H9 (cell line): ENCODE data around the gene RASA2. TPM values are rescaled to one million over a fixed set of nuclear protein-coding genes. Genes with fewer than 3 reads are reported as not detected.

Experiments used
- DNase-seq: peaks from one replicate; pipeline ENCODE4 v3.0.0-alpha.2; 2017
- H2AFZ ChIP-seq: one replicate; pipeline ENCODE4 v1.6.1; 2013; ENCODE audit warnings: mild to moderate bottlenecking, low read length, control low read depth, moderate library complexity
- H2AK5ac ChIP-seq: 2 replicates; pipeline ENCODE4 v1.6.1; 2013; ENCODE audit warnings: low read length, control low read depth, mixed read lengths; ENCODE audit not compliant: insufficient read length
- H2BK120ac ChIP-seq: one replicate; pipeline ENCODE4 v1.6.1; 2013; ENCODE audit warnings: low read depth, mild to moderate bottlenecking, low read length, control low read depth, inconsistent platforms; ENCODE audit not compliant: poor library complexity, severe bottlenecking
- H2BK12ac ChIP-seq: 2 replicates; pipeline ENCODE4 v1.6.1; 2013; ENCODE audit warnings: low read length, control low read depth, mixed read lengths, low read depth; ENCODE audit not compliant: insufficient read length
- H2BK15ac ChIP-seq: 2 replicates; pipeline ENCODE4 v1.6.1; 2013; ENCODE audit warnings: low read depth, low read length, control low read depth
- H2BK20ac ChIP-seq: one replicate; pipeline ENCODE4 v1.6.1; 2013; ENCODE audit warnings: low read depth, mild to moderate bottlenecking, low read length, control low read depth, inconsistent platforms; ENCODE audit not compliant: poor library complexity, severe bottlenecking
- H2BK5ac ChIP-seq: 2 replicates; pipeline ENCODE4 v1.6.1; 2013; ENCODE audit warnings: low read length, control low read depth, mixed read lengths; ENCODE audit not compliant: insufficient read length
- H3K14ac ChIP-seq: 2 replicates; pipeline ENCODE4 v1.6.1; 2013; ENCODE audit warnings: low read length, control low read depth; ENCODE audit not compliant: insufficient read depth
- H3K18ac ChIP-seq: 2 replicates; pipeline ENCODE4 v1.6.1; 2013; ENCODE audit warnings: low read depth, mild to moderate bottlenecking, mixed read lengths, low read length, control low read depth; ENCODE audit not compliant: insufficient read length
- H3K23ac ChIP-seq: 2 replicates; pipeline ENCODE4 v1.6.1; 2013; ENCODE audit warnings: low read length, control low read depth, mixed read lengths, low read depth; ENCODE audit not compliant: insufficient read length
- H3K23me2 ChIP-seq: 2 replicates; pipeline ENCODE4 v1.6.1; 2013; ENCODE audit warnings: low read depth, mild to moderate bottlenecking, mixed read lengths, low read length, control low read depth; ENCODE audit not compliant: insufficient read length, poor library complexity, severe bottlenecking
- H3K27ac ChIP-seq: 2 replicates; pipeline ENCODE4 v1.5.1; 2013; ENCODE audit warnings: low read length, control low read depth, mixed read lengths, low read depth; ENCODE audit not compliant: insufficient read length
- H3K27me3 ChIP-seq: 2 replicates; pipeline ENCODE4 v1.6.1; 2013; ENCODE audit warnings: low read length, control low read depth, inconsistent platforms; ENCODE audit not compliant: insufficient read depth
- H3K4ac ChIP-seq: 2 replicates; pipeline ENCODE4 v1.6.1; 2013; ENCODE audit warnings: low read depth, mild to moderate bottlenecking, control low read depth, inconsistent platforms, low read length, moderate library complexity
- H3K4me1 ChIP-seq: 2 replicates; pipeline ENCODE4 v1.6.1; 2013; ENCODE audit warnings: low read length, control low read depth, inconsistent platforms; ENCODE audit not compliant: insufficient read depth
- H3K4me2 ChIP-seq: 2 replicates; pipeline ENCODE4 v1.6.1; 2013; ENCODE audit warnings: low read length, control low read depth, mixed read lengths; ENCODE audit not compliant: insufficient read length, insufficient read depth
- H3K56ac ChIP-seq: 2 replicates; pipeline ENCODE4 v1.6.1; 2013; ENCODE audit warnings: low read depth, mild to moderate bottlenecking, mixed read lengths, low read length, control low read depth; ENCODE audit not compliant: insufficient read length
- H3K79me1 ChIP-seq: 2 replicates; pipeline ENCODE4 v1.6.1; 2013; ENCODE audit warnings: low read depth, mild to moderate bottlenecking, moderate library complexity, low read length, control low read depth, inconsistent platforms; ENCODE audit not compliant: insufficient read depth, poor library complexity, severe bottlenecking
- H3K79me2 ChIP-seq: 2 replicates; pipeline ENCODE4 v1.6.1; 2013; ENCODE audit warnings: low read length, control low read depth, inconsistent platforms; ENCODE audit not compliant: insufficient read depth
- H3K9ac ChIP-seq: 2 replicates; pipeline ENCODE4 v1.6.1; 2013; ENCODE audit warnings: low read length, control low read depth, mixed read lengths; ENCODE audit not compliant: insufficient read length; ENCODE audit errors: extremely low read depth
- H3K9me3 ChIP-seq: one replicate; pipeline ENCODE4 v1.6.1; 2013; ENCODE audit warnings: low read depth, low read length, inconsistent platforms; ENCODE audit not compliant: control insufficient read depth
- H3T11ph ChIP-seq: one replicate; pipeline ENCODE4 v1.6.1; 2013; ENCODE audit warnings: mild to moderate bottlenecking, low read length, control low read depth, inconsistent platforms
- H4K20me1 ChIP-seq: one replicate; pipeline ENCODE4 v1.6.1; 2013; ENCODE audit not compliant: control insufficient read depth, insufficient read length, insufficient read depth
- H4K5ac ChIP-seq: 2 replicates; pipeline ENCODE4 v1.6.1; 2013; ENCODE audit warnings: low read depth, mild to moderate bottlenecking, mixed read lengths, low read length, control low read depth; ENCODE audit not compliant: insufficient read length
- H4K8ac ChIP-seq: replicated peaks from 2 replicates; pipeline ENCODE4 v1.6.1; 2013; ENCODE audit warnings: low read length, control low read depth, mixed read lengths, low read depth; ENCODE audit not compliant: insufficient read length
- H4K91ac ChIP-seq: 2 replicates; pipeline ENCODE4 v1.6.1; 2013; ENCODE audit warnings: low read depth, mild to moderate bottlenecking, moderate library complexity, mixed read lengths, low read length, control low read depth; ENCODE audit not compliant: insufficient read length
- H3K27ac Mint-ChIP-seq, 3 experiments: 2 replicates in 2 of 3; 3 replicates in 1 of 3; pipeline ENCODE4 v1.8.0; 2020 to 2021; ENCODE audit warnings: mixed read lengths in 3 of 3, mild to moderate bottlenecking in 1 of 3, moderate library complexity in 1 of 3
- H3K27me3 Mint-ChIP-seq: 2 replicates; pipeline ENCODE4 v1.8.0; 2021; ENCODE audit warnings: low read depth, mild to moderate bottlenecking, moderate library complexity, mixed read lengths
- H3K36me3 Mint-ChIP-seq, 3 experiments: 2 replicates in 2 of 3; 3 replicates in 1 of 3; pipeline ENCODE4 v1.8.0; 2020 to 2021; ENCODE audit warnings: low read depth in 3 of 3, mixed read lengths in 3 of 3; ENCODE audit not compliant: insufficient read depth in 1 of 3
- H3K4me1 Mint-ChIP-seq, 2 experiments: 2 replicates each; pipeline ENCODE4 v1.8.0; 2020; ENCODE audit warnings: mixed read lengths in 2 of 2
- H3K4me3 Mint-ChIP-seq, 2 experiments: 2 replicates in 1 of 2; 3 replicates in 1 of 2; pipeline ENCODE4 v1.8.0; 2020 to 2021; ENCODE audit warnings: mild to moderate bottlenecking in 2 of 2, mixed read lengths in 2 of 2, moderate library complexity in 1 of 2
- H3K9me3 Mint-ChIP-seq, 2 experiments: 2 replicates in 1 of 2; 3 replicates in 1 of 2; pipeline ENCODE4 v1.8.0; 2020; ENCODE audit warnings: mild to moderate bottlenecking in 2 of 2, mixed read lengths in 2 of 2, moderate library complexity in 1 of 2
- WGBS: extraction: QIAGEN DNeasy Blood & Tissue Kit; methylation state at CpG from one replicate; pipeline ENCODE4 v1.1.7; 2013; ENCODE audit warnings: missing lambda C conversion rate, low lambda C conversion rate, mixed read lengths; ENCODE audit not compliant: insufficient read length; ENCODE audit errors: extremely low coverage; 5-methylcytosine and 5-hydroxymethylcytosine counted together
- total RNA-seq: library from RNA; stranded (reverse); gene quantifications from 2 replicates; pipeline ENCODE4 v1.2.1, GENCODE V29; 2021
- TF ChIP-seq, protein P1 (sequence below): fragments of 200-600 bp; sonication (generic); conservative IDR thresholded peaks from 3 replicates; pipeline ENCODE4 v1.8.0; 2021; ENCODE audit warnings: antibody characterized with exemption, mild to moderate bottlenecking

The RASA2 gene
- total RNA-seq, 1 experiment from 2014 or later = 24.4 TPM

DNA sequence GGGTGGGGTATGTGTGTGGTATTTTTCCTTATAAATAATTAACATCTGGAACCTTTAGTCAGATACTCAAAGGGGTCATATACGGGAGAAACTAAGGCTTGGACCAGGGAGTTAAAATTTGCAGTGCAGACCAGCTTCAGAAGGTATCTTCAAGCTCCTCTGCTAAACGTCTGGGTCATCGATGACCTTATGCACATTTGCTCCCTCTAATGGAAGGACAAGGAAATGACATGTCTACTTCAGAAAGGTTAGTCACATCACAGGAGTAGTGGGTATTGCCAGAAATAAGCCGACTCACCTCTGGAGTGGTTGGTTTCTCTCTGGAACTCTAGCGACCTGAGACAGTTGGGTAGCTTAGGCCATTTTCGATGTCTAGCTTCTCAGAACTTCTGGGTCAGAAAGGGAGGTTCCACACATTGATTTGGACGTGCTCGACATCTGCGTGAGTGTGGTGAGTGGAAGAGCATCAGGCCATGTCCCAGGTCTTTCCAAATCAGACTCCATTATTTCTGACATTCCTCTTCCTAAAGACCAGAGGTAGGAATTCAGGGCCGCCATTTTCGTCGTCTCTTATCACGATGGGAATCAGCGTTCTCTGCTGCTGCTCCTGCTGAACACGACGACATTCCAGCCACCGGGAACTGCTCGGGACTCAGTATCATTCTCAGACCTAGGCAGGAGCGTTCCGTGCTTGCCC, 31.8 kb upstream of the RASA2 start:
- Histone ChIP-seq H3K79me2 (no peaks in the 10 kb centered on the region), H4K20me1 (no peaks in the 10 kb centered on the region), H3K56ac (no peak overlapping the region), H3K4me2 (no peak overlapping the region), H2BK20ac (no peak overlapping the region), H3K79me1 (no peaks in the 10 kb centered on the region), H3K4ac (no peak overlapping the region), H3T11ph (no peak overlapping the region), H2BK120ac (no peak overlapping the region), H2AFZ (peak overlapping the region; percentile 80), H3K14ac (0 out of 2 replicates have a peak overlapping the region, but pooled peaks have one; percentile 25), H3K27ac (no peak overlapping the region), H3K18ac (peak overlapping the region; percentile 54), H2BK5ac (no peak overlapping the region), H2BK12ac (no peak overlapping the region), H3K23ac (no peak overlapping the region), H4K8ac (peak overlapping the region; percentile 44), H2AK5ac (no peak overlapping the region), H3K9ac (no peak overlapping the region), H2BK15ac (no peak overlapping the region), H4K5ac (peak overlapping the region; percentile 17), H3K4me1 (no peaks in the 10 kb centered on the region; the same call in 1 of the 2 replicates), H4K91ac (peak overlapping the region; percentile 25), H3K27me3 (no peaks in the 10 kb centered on the region), H3K9me3 (no peaks in the 10 kb centered on the region), H3K23me2 (no peaks in the 10 kb centered on the region)
- Mint-ChIP-seq H3K4me1 (peaks cover 8 to 9% of the 10 kb centered on the region in 2 experiments), H3K36me3 (no peaks in the 10 kb centered on the region), H3K4me3 (no peak overlapping the region; a peak in 1 of 5 replicates), H3K27me3 (peaks cover 2% of the 10 kb centered on the region), H3K9me3 (no peaks in the 10 kb centered on the region), H3K27ac (peak overlapping the region in 1 of 3 experiments; percentile 79; a peak in 1 of 7 replicates)
- TF ChIP-seq, protein P1, sequence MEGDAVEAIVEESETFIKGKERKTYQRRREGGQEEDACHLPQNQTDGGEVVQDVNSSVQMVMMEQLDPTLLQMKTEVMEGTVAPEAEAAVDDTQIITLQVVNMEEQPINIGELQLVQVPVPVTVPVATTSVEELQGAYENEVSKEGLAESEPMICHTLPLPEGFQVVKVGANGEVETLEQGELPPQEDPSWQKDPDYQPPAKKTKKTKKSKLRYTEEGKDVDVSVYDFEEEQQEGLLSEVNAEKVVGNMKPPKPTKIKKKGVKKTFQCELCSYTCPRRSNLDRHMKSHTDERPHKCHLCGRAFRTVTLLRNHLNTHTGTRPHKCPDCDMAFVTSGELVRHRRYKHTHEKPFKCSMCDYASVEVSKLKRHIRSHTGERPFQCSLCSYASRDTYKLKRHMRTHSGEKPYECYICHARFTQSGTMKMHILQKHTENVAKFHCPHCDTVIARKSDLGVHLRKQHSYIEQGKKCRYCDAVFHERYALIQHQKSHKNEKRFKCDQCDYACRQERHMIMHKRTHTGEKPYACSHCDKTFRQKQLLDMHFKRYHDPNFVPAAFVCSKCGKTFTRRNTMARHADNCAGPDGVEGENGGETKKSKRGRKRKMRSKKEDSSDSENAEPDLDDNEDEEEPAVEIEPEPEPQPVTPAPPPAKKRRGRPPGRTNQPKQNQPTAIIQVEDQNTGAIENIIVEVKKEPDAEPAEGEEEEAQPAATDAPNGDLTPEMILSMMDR = peak; percentile 74
- WGBS = no CpG with 5 or more reads among the region's 20 CpGs
- peak; percentile 48 for DNase-seq
